GM12891 (cell line): ENCODE results near the gene TNFSF11.

Experiments
- POLR2A ChIP-seq: IDR thresholded peaks from 2 replicates; pipeline ENCODE4 v1.6.1; 2011; ENCODE audit warnings: low read depth, low read length, control low read depth
- POLR2AphosphoS5 ChIP-seq: IDR thresholded peaks from 2 replicates; pipeline ENCODE4 v1.6.1; 2011; ENCODE audit warnings: low read depth, low read length, control low read depth
- SPI1 ChIP-seq: IDR thresholded peaks from 2 replicates; pipeline ENCODE4 v1.6.1; 2011; ENCODE audit warnings: low read depth, low read length, control low read depth

DNA sequence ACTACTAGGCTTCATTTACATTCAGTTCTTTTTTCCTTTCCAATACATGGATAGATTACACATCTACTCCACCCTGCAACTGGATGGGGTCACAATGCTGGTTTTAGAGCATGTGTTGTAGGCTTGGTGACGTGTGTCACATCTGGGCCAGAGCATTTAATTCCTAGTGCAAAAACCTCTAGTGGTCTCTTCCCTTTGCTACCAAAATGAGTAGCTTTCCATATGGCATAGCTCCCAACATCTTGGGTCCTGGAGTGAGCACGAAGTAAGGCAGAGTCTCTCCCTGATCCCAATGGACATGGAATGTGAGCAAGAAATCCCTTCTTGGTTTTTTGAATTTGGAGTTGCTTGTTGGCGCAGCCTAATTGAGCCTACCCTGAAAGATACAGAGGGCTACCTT, 51.7 kb downstream of the TNFSF11 start:
- TF ChIP-seq POLR2A (no peak), POLR2AphosphoS5 (no peak), SPI1 (no peak)
